A549 (cell line): ENCODE results near the gene DUSP28.

Experiments used
- BHLHE40 ChIP-seq: IDR thresholded peaks from 2 replicates; pipeline ENCODE4 v1.6.1; 2012; ENCODE audit warnings: low read depth, low read length, inconsistent platforms
- CHD4 ChIP-seq: fragments of 200-600 bp; sonication (generic); IDR thresholded peaks from 2 replicates; pipeline ENCODE4 v1.6.1; 2016; ENCODE audit warnings: antibody characterized with exemption, mild to moderate bottlenecking, borderline replicate concordance
- CTCF ChIP-seq: fragments of >200 bp; sonication (Bioruptor Twin); formaldehyde crosslinking; IDR thresholded peaks from 3 replicates; pipeline ENCODE4 v1.5.1; 2016
- EHMT2 ChIP-seq: fragments of 200-600 bp; sonication (generic); IDR thresholded peaks from 2 replicates; pipeline ENCODE4 v1.6.1; 2016; ENCODE audit warnings: antibody characterized with exemption, low read depth, mild to moderate bottlenecking, moderate library complexity
- EP300 ChIP-seq, 2 experiments: fragments of >200 bp; sonication (Bioruptor Twin); formaldehyde crosslinking; IDR thresholded peaks; 2 replicates in 1 of 2; 3 replicates in 1 of 2; pipeline ENCODE4 v1.6.1; 2016 to 2017
- JUNB ChIP-seq: fragments of >200 bp; sonication (Bioruptor Twin); formaldehyde crosslinking; IDR thresholded peaks from 2 replicates; pipeline ENCODE4 v1.6.1; 2016
- MYC ChIP-seq: IDR thresholded peaks from 2 replicates; pipeline ENCODE4 v1.6.1; 2012; ENCODE audit warnings: mild to moderate bottlenecking, inconsistent platforms, low read length, improper control_type of control experiment, borderline replicate concordance
- POLR2A ChIP-seq: IDR thresholded peaks from 2 replicates; pipeline ENCODE4 v1.6.1; 2012; ENCODE audit warnings: mild to moderate bottlenecking, low read length
- POLR2AphosphoS2 ChIP-seq: conservative IDR thresholded peaks from 2 replicates; pipeline ENCODE4 v1.6.1; 2012; ENCODE audit warnings: low read length, improper control_type of control experiment, inconsistent platforms
- SREBF2 ChIP-seq: fragments of 450-650 bp; IDR thresholded peaks from 2 replicates; pipeline ENCODE4 v1.6.1; 2014; ENCODE audit warnings: mild to moderate bottlenecking, moderate library complexity
- ZFP36 ChIP-seq: fragments of 450-650 bp; IDR thresholded peaks from 2 replicates; pipeline ENCODE4 v1.6.1; 2014; ENCODE audit warnings: borderline replicate concordance; ENCODE audit not compliant: partially characterized antibody
- TF ChIP-seq, protein P1 (sequence below): fragments of 450-650 bp; IDR thresholded peaks from 2 replicates; pipeline ENCODE4 v1.6.1; 2014; ENCODE audit warnings: antibody characterized with exemption

DNA sequence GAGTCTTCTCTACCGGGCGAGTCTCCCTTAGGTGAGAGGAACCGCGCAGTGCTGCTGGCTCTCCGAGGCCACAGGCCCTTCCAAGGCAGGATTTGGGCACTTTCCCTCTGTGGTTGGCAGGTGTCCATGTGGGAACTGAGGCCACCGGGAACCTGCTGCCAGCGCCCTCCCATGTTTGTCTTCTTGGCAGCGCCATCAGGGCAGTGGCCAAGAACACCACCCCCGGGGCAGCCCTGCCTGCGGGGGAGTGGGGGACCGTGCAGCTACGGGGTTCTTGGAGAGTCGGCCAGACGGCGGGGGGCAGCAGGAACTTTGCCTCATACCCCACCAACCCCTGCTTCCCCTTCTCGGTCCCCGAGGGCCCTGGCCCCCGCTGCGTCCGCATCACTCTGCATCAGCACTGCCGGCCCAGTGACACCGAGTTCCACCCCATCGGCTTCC is 36.4 kb downstream of the DUSP28 start:
- TF ChIP-seq JUNB = no peak
- TF ChIP-seq BHLHE40 = no peak
- no peak for TF ChIP-seq MYC
- no peak for TF ChIP-seq EHMT2
- no peak for TF ChIP-seq CTCF
- no peak for TF ChIP-seq SREBF2
- TF ChIP-seq EP300 (IDR thresholded peaks at IDR 0.05) = no peak
- TF ChIP-seq, protein P1, sequence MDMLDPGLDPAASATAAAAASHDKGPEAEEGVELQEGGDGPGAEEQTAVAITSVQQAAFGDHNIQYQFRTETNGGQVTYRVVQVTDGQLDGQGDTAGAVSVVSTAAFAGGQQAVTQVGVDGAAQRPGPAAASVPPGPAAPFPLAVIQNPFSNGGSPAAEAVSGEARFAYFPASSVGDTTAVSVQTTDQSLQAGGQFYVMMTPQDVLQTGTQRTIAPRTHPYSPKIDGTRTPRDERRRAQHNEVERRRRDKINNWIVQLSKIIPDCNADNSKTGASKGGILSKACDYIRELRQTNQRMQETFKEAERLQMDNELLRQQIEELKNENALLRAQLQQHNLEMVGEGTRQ = no peak
- TF ChIP-seq POLR2AphosphoS2 = no peak
- TF ChIP-seq CHD4 = no peak
- TF ChIP-seq POLR2A = no peak
- no peak for TF ChIP-seq ZFP36
